Lung microvascular endothelial cell (primary cell): ENCODE measurements around the gene RAB10. TPM values are rescaled to one million over a fixed set of nuclear protein-coding genes. Genes with fewer than 3 reads are reported as not detected.

Experiments used
- DNase-seq, 2 donors: peaks; one replicate each; pipeline versions ENCODE4 v3.0.0 to v3.0.0-alpha.2; 2010; ENCODE audit warnings: low read depth in 2 of 2
- total RNA-seq: library from RNA; depleted of rRNA; stranded (reverse); fragments of >200 nt; gene quantifications from 2 replicates; pipeline ENCODE4 v1.2.1, GENCODE V29; 2014

Gene RAB10
- total RNA-seq, 1 donor from 2014 or later, result 47.0 TPM

DNA sequence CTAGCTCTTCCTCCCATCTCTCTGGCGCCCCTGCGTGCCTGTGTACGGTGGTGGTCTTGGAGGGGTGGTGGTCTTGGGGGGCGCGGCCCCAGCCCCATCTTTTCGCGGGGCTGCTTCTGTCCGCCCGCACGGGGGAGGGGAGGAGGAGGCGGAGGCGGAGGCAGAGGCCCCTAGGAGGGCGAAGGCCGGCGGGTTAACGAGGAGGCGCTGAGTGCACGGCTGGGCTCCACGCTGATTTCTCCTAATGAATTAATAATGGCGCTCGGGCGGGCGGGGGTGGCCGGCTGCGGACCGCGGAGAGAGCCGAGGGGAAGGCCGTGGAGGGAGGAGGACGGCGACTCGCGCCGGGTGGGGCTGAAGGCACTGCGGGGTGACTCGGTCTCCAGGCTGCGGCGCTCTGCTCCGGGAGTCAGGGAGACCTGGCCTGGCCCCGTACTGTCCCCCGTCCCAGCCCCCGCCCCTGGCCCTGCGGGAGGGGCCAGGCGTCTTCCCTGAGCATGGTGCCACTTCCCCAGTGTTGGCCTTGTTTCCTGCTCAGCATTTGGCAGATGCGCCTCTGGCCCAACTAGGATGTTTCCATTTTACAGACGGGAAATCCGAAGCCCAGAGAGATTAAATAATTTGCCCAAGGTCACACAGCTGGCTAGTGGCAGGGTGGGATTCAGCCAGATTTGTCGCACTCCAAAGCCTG, 145.0 kb downstream of the RAB10 start:
- DNase-seq, result peak; percentile 8 to 61

DNA sequence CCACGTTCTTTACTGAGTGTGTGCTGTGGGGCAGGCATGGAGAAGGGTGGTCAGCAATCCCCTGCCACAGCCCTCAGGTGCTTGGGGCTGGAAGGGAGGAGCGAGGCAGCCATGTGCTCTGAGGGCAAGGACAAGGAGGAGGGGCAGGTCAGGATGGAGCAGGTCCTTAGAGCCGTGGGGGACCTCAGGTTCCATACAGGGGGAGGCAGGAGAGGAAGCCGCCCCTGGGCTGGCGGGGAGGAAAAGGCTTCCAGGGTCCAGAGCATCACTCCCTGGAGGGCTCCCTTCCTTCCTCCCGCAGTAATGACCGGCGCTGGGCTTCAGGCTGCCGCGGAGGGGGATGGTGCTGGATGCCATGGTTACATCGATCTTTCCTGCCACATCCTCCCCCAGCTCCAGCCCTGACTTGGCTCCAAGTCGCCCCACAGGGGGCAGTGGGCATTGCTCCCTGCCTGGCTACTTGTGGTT, 145.6 kb downstream of the RAB10 start:
- DNase-seq, result peak in 1 of 2 donors; percentile 26

DNA sequence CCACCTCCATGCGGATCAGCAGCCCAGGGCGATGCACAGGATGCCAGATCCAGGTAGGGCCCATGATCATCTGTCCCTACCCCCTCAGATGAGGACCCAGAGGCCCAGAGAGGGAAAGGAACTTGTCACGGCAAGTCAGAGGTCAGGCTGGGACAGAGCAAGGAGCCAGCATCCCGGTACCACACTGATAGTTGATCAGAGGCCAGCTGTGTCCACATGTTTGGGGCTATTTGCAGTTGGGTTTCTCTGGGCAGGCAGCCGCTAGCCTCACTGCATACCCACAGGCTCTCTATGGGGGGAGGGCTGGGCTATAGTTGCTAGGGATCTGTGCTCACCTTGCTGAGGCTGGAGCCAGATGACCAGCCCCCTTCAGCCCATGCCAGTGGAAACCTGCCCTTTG, 148.6 kb downstream of the RAB10 start:
- no peak for DNase-seq

DNA sequence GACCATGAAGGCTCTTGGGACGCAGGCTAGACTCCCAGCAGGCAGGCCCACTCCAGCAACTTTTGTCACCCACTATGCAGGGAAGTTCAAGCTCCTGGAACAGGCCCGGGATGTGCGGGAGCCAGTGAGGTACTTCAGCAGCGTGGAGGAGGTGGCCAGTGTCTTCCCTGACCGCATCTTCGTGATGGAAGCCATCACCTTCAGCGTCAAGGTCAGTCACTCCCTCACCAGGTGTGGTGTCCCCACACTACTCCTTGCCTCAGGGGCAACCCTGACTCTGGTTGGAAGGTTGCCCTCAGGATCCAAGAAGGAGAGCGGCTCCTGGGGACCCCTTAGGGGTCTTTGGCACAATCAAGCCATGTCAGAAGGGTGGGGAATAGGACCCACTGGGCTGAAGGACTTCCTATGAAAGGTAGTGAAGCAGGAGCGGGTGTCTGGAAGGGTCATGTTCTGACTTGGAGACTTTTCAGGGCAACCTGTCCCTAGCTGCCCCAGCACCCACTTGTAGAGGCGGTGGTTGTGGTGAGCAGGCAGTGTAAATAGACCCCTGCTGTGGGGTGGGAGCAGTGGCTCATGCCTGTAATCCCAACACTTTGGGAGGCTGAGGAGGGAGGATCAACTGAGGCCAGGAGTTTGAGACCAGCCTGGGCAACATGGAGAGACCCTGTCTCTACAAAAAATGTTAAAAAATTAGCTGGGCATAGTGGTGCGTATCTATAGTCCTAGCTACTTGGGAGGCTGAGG, 149.2 kb downstream of the RAB10 start:
- no peak for DNase-seq

DNA sequence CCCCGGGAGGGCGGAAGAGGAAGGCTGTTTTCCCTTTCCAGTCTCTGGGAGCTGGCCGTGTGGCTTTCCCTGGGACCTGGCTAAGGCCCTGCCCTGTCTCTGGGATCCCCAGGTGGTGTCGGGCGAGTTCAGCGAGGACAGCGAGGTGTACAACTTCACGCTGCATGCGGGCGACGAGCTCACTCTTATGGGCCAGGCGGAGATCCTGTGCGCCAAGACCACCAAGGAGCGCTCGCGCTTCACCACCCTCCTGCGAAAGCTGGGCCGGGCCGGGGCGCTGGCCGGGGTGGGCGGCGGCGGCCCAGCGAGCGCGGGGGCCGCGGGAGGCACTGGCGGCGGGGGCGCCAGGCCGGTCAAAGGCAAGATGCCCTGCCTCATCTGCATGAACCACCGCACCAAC, 150.2 kb downstream of the RAB10 start:
- no peak for DNase-seq

DNA sequence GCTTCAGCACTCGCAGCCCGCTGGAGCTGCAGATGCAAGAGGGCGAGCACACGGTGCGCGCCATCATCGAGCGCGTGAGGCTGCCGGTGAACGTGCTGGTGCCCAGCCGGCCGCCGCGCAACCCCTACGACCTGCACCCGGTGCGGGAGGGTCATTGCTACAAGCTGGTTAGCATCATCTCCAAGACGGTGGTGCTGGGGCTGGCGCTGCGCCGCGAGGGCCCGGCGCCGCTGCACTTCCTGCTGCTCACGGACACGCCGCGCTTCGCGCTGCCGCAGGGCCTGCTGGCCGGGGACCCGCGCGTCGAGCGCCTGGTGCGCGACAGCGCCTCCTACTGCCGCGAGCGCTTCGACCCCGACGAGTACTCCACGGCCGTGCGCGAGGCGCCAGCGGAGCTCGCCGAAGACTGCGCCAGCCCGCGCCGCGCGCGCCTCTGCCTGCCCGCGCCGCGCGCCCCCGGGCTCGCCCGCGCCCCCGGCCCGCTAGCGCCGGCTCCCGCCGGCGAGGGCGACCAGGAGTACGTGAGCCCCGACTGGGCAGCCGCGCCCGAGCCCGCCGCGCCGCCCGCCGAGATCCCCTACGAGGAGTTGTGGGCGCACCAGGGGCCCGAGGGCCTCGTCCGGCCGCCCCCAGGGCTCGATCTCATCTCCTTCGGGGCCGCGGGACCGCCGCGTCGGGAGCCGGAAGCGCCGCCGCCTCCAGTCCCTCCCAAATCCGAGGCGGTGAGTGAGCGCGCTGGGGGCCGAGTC, 150.8 kb downstream of the RAB10 start:
- DNase-seq, result peak; percentile 87 to 90

DNA sequence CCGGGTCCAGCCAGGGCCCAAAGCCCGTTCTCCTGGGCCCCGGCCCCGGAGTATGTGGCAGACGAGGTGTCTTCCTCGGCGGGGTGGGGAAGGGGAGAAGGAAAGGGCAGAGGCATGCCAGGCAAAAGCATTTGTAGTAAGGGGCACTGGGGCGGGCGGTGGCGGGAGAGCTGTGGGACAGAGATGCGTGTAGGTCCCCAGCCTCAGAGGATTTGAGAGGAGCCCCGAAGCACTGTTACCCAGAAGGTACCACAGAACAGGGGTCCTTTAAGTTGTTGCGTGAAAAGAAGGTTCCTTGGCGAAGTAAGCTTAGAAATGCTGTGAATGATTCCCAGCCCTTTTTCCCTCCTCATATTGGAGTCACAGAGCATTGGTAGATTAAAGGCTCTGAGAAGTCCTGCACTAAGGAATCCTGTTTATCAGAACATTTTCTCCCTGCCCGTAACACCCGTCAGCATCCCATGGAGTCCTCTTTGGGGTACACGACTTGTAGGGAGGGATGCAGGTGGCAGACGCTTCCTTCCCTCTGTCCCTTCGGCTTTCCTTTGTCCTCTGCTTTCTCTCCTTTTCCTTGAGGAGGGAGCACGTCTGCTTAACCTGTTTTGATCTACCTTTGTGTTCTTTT, 151.5 kb downstream of the RAB10 start:
- no peak for DNase-seq

DNA sequence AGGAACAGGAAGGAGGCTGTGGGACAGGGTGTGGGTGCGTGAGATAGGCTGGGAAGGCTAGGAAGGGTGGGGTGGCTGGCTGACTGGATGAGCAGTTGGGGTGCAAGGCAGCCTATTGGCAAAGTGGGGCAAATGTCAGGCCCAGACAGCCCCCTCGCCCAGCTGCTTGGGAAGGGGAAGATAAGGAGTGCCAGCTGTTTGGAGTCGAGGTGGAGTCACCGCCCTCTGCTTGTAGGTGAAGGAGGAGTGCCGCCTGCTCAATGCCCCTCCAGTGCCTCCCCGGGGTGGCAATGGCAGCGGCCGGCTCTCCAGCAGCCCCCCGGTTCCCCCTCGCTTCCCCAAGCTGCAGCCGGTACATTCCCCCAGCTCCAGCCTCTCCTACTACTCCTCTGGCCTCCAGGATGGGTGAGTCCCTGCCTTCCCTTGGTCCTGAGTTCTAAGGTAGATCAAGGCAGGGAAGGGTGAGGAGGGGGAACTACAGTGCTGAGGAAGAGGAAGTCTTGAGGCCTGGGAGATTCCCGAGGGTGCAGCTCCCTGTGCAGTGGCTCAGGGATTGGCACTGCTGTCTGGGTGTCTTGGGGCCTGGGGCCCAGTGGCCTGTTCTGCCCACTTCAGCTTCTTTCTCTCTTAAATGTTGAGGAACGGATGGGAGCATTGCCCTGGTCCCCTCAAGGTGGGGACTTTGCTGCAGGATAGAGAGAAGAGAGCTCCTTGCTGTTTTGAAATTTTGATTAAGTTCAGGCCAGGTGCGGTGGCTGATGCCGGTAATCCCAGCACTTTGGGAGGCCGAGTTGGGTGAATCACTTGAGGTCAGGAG, 152.3 kb downstream of the RAB10 start:
- no peak for DNase-seq

Other genes starting within 250 kb of the RAB10 start
- 3.7 and 4.4 TPM in 2 replicates for gene ASXL2, start 155.6 kb upstream of the RAB10 start, total RNA-seq
- 10.5 and 15.7 TPM in 2 replicates for gene KIF3C, start 51.6 kb upstream of the RAB10 start, total RNA-seq
- gene GAREM2, start 139.0 kb downstream of the RAB10 start, total RNA-seq, result 0.20 and 0.44 TPM in 2 replicates
- 130 and 150 TPM in 2 replicates for gene HADHA, start 210.5 kb downstream of the RAB10 start, total RNA-seq
- gene HADHB, start 210.9 kb downstream of the RAB10 start, total RNA-seq, result 97.2 and 107 TPM in 2 replicates